Measurements from ENCODE around the gene ERBB2. TPM values are rescaled to one million over a fixed set of nuclear protein-coding genes. Genes with fewer than 3 reads are reported as not detected.

Gene ERBB2
- total and polyA plus RNA-seq, 2 of the 13 experiments (the other 11 are each of a cell fraction or from before 2014, with no cell fraction given), result 57.7 to 64.1 TPM

DNA sequence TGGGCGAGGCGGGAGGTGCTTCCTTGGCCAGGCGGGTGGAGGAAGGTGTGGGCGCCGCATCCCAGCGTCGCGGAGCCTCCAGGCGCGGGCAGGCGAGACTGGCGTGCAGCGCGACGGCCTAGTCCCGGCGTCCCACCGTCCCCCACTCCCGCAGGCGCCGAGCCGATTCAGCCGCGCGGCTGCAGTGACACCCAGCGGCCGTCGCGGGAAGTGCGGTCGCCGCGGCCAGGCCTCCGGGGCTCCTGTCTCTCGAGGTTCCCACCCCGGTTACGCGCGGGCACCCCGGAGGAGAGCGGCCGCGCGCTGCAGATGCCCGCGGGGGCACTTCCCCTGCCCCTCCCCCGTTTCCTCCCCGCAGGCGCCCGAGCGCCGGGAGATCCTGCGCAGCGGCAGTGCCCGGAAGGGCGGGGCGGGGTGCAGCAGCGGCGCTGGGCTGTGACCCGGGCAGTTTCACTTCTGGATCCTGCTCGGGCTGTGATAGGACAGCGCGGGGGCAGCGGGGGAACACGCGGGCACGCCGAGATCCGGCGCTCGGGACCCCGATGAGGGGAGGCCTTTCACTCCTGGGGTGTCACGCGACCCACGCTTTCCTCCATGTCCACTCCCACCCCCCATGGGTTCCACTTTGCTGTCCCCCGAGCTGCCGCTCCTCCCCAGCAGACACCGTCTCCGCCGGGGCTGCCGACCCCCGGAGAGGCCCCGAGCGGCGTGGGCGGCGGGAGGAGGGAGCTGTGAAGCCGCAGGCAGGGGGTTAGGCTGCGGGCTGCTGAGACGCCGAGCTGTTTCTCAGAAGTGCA lies 54.5 kb downstream of the ERBB2 start (continued):
- TF ChIP-seq LCORL (IDR thresholded peaks at IDR 0.05) (no peak), LCORL (CRISPR knock-in tag; IDR thresholded peaks at IDR 0.05) (peak; percentile 96), RBM22 (optimal IDR thresholded peaks at IDR 0.05; ENCODE audit: low read length) (no peak), THYN1 (CRISPR knock-in tag; IDR thresholded peaks at IDR 0.05; ENCODE audit: borderline replicate concordance, low read depth) (no peak), RARG (CRISPR knock-in tag; IDR thresholded peaks at IDR 0.05; ENCODE audit: low read depth) (peak; percentile 83; the same call in 1 of the 2 replicates), RBM39 (IDR thresholded peaks at IDR 0.05; ENCODE audit: low read depth, low read length, poor library complexity, severe bottlenecking) (peak; percentile 66), MAZ (IDR thresholded peaks at IDR 0.05; ENCODE audit: borderline replicate concordance, low read depth, low read length) (peak; percentile 75; the same call in 1 of the 2 replicates), MAZ (CRISPR knock-in tag; IDR thresholded peaks at IDR 0.05; ENCODE audit: low read depth) (peak; percentile 99), HOXA5 (CRISPR knock-in tag; IDR thresholded peaks at IDR 0.05) (peak; percentile 96), MXD4 (CRISPR knock-in tag; IDR thresholded peaks at IDR 0.05) (peak; percentile 96; the same call in 1 of the 2 replicates), ZFP82 (CRISPR knock-in tag; IDR thresholded peaks at IDR 0.05; ENCODE audit: borderline replicate concordance) (peak; percentile 88; the same call in 1 of the 2 replicates), ZNF207 (IDR thresholded peaks at IDR 0.05; ENCODE audit: borderline replicate concordance) (no peak), FOXA3 (CRISPR knock-in tag; IDR thresholded peaks at IDR 0.05) (peak; percentile 65; the same call in 1 of the 2 replicates), NONO (IDR thresholded peaks at IDR 0.05) (no peak), NONO (CRISPR knock-in tag; conservative IDR thresholded peaks at IDR 0.05) (peak; percentile 87)
- TF ChIP-seq, protein P1, sequence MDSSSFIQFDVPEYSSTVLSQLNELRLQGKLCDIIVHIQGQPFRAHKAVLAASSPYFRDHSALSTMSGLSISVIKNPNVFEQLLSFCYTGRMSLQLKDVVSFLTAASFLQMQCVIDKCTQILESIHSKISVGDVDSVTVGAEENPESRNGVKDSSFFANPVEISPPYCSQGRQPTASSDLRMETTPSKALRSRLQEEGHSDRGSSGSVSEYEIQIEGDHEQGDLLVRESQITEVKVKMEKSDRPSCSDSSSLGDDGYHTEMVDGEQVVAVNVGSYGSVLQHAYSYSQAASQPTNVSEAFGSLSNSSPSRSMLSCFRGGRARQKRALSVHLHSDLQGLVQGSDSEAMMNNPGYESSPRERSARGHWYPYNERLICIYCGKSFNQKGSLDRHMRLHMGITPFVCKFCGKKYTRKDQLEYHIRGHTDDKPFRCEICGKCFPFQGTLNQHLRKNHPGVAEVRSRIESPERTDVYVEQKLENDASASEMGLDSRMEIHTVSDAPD (CRISPR knock-in tag; IDR thresholded peaks at IDR 0.05), result no peak
- TF ChIP-seq, protein P2, sequence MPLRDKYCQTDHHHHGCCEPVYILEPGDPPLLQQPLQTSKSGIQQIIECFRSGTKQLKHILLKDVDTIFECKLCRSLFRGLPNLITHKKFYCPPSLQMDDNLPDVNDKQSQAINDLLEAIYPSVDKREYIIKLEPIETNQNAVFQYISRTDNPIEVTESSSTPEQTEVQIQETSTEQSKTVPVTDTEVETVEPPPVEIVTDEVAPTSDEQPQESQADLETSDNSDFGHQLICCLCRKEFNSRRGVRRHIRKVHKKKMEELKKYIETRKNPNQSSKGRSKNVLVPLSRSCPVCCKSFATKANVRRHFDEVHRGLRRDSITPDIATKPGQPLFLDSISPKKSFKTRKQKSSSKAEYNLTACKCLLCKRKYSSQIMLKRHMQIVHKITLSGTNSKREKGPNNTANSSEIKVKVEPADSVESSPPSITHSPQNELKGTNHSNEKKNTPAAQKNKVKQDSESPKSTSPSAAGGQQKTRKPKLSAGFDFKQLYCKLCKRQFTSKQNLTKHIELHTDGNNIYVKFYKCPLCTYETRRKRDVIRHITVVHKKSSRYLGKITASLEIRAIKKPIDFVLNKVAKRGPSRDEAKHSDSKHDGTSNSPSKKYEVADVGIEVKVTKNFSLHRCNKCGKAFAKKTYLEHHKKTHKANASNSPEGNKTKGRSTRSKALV (CRISPR knock-in tag; IDR thresholded peaks at IDR 0.05), result peak; percentile 96
